MCF 10A (cell line): ENCODE data around the gene ARHGEF39. TPM values are rescaled to one million over a fixed set of nuclear protein-coding genes. Genes with fewer than 3 reads are reported as not detected.
A peak's percentile ranks its signal among the peaks of the same experiment; 100 is the strongest.

Experiments
- BruUV-seq: library from RNA; stranded (reverse); fragments of 400-500 nt; replicated peaks from 2 replicates; lab custom pipeline; 2021; lab: Mats Ljungman, UMichigan
- CTCF ChIA-PET: fragments of 300-600 bp; sonication (Branson Sonifier 250); formaldehyde crosslinking; extraction: SDS; loops from one replicate; lab custom pipeline; 2021; ENCODE audit warnings: antibody characterized with exemption, inconsistent platforms; lab: Yijun Ruan, JAX
- POLR2A ChIA-PET: fragments of 300-600, 350-650 bp; sonication (Branson Sonifier 250); formaldehyde crosslinking; extraction: SDS; loops from one replicate; lab custom pipeline; 2020; ENCODE audit warnings: antibody characterized with exemption, inconsistent platforms; lab: Yijun Ruan, JAX
- DNase-seq: peaks from one replicate; pipeline ENCODE4 v3.0.0-alpha.2; 2018; ENCODE audit not compliant: unreplicated experiment
- H3K27ac Mint-ChIP-seq: one replicate; pipeline ENCODE4 v1.8.0; 2022; ENCODE audit warnings: mild to moderate bottlenecking, low read depth, mixed read lengths; ENCODE audit not compliant: unreplicated experiment
- H3K27me3 Mint-ChIP-seq: one replicate; pipeline ENCODE4 v1.8.0; 2022; ENCODE audit warnings: mixed read lengths; ENCODE audit not compliant: insufficient read depth, unreplicated experiment
- H3K36me3 Mint-ChIP-seq: one replicate; pipeline ENCODE4 v1.8.0; 2022; ENCODE audit warnings: mild to moderate bottlenecking, moderate library complexity, mixed read lengths; ENCODE audit not compliant: insufficient read depth, unreplicated experiment
- H3K4me1 Mint-ChIP-seq: one replicate; pipeline ENCODE4 v1.8.0; 2022; ENCODE audit warnings: mixed read lengths; ENCODE audit not compliant: insufficient read depth, unreplicated experiment
- H3K4me3 Mint-ChIP-seq: one replicate; pipeline ENCODE4 v1.8.0; 2022; ENCODE audit warnings: mild to moderate bottlenecking, moderate library complexity, mixed read lengths; ENCODE audit not compliant: unreplicated experiment
- H3K9me3 Mint-ChIP-seq: one replicate; pipeline ENCODE4 v1.8.0; 2022; ENCODE audit warnings: mixed read lengths; ENCODE audit not compliant: unreplicated experiment
- intact Hi-C: fragments of 100-400 bp; cut with micrococcal nuclease; formaldehyde crosslinking; loops from 2 replicates; pipeline ENCODE4 v1.14.1; 2022
- total RNA-seq: library from RNA; stranded (reverse); gene quantifications from 2 replicates; pipeline ENCODE4 v1.2.3, GENCODE V29; 2022
- TF ChIP-seq, protein P1 (sequence below): fragments of 200-600 bp; IDR thresholded peaks from one replicate; pipeline ENCODE4 v1.8.0; 2022; ENCODE audit warnings: antibody characterized with exemption, mild to moderate bottlenecking; ENCODE audit not compliant: unreplicated experiment

ARHGEF39 gene
- total RNA-seq, 1 experiment from 2014 or later, result 5.1 TPM

DNA sequence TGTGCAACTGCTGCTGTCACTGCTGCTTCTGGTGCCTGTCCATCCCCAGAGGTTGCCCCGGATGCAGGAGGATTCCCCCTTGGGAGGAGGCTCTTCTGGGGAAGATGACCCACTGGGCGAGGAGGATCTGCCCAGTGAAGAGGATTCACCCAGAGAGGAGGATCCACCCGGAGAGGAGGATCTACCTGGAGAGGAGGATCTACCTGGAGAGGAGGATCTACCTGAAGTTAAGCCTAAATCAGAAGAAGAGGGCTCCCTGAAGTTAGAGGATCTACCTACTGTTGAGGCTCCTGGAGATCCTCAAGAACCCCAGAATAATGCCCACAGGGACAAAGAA, 9.0 kb upstream of the ARHGEF39 start:
- Mint-ChIP-seq H3K27ac (no peak overlapping the region), H3K27me3 (no peaks in the 10 kb centered on the region), H3K4me1 (peaks cover 17% of the 10 kb centered on the region), H3K36me3 (no peaks in the 10 kb centered on the region), H3K9me3 (no peaks in the 10 kb centered on the region), H3K4me3 (no peak overlapping the region)
- CTCF ChIA-PET, result interaction anchor here (0.7 to 0.8 kb wide), 2 partner anchors 15 to 1270 kb away, joined by 4 to 5 read pairs; no protein-coding TSS in a partner anchor
- DNase-seq, result no peak
- intact Hi-C loops, result no loop called here
- BruUV-seq, result no TSS peak
- TF ChIP-seq, protein P1, sequence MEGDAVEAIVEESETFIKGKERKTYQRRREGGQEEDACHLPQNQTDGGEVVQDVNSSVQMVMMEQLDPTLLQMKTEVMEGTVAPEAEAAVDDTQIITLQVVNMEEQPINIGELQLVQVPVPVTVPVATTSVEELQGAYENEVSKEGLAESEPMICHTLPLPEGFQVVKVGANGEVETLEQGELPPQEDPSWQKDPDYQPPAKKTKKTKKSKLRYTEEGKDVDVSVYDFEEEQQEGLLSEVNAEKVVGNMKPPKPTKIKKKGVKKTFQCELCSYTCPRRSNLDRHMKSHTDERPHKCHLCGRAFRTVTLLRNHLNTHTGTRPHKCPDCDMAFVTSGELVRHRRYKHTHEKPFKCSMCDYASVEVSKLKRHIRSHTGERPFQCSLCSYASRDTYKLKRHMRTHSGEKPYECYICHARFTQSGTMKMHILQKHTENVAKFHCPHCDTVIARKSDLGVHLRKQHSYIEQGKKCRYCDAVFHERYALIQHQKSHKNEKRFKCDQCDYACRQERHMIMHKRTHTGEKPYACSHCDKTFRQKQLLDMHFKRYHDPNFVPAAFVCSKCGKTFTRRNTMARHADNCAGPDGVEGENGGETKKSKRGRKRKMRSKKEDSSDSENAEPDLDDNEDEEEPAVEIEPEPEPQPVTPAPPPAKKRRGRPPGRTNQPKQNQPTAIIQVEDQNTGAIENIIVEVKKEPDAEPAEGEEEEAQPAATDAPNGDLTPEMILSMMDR, result no peak
- POLR2A ChIA-PET, result interaction anchor here (1.0 to 2.3 kb wide), 3 partner anchors 8 to 17 kb away, joined by 3 to 9 read pairs (median 4); no protein-coding TSS in a partner anchor

DNA sequence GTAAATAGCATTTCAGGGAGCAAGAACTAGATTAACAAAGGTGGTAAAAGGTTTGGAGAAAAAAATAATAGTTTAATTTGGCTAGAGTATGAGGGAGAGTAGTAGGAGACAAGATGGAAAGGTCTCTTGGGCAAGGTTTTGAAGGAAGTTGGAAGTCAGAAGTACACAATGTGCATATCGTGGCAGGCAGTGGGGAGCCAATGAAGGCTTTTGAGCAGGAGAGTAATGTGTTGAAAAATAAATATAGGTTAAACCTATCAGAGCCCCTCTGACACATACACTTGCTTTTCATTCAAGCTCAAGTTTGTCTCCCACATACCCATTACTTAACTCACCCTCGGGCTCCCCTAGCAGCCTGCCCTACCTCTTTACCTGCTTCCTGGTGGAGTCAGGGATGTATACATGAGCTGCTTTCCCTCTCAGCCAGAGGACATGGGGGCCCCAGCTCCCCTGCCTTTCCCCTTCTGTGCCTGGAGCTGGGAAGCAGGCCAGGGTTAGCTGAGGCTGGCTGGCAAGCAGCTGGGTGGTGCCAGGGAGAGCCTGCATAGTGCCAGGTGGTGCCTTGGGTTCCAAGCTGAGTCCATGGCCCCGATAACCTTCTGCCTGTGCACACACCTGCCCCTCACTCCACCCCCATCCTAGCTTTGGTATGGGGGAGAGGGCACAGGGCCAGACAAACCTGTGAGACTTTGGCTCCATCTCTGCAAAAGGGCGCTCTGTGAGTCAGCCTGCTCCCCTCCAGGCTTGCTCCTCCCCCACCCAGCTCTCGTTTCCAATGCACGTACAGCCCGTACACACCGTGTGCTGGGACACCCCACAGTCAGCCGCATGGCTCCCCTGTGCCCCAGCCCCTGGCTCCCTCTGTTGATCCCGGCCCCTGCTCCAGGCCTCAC, 8.4 kb upstream of the ARHGEF39 start, which contains the start of gene CA9:
TSS of gene CA9 (plus strand) at position 797 of the 893 bp plus-strand sequence. CDS start at position 829, 32 bp downstream.
- CTCF ChIA-PET, result interaction anchor here (0.8 to 1.1 kb wide), 4 partner anchors 15 to 117 kb away, joined by 3 to 5 read pairs (median 3); no protein-coding TSS in a partner anchor
- intact Hi-C loops, result no loop called here
- Mint-ChIP-seq H3K9me3 (no peaks in the 10 kb centered on the region), H3K4me3 (no peak within 1 kb of the TSS), H3K27me3 (no peaks in the 10 kb centered on the region), H3K27ac (no peak within 1 kb of the TSS), H3K36me3 (no peaks in the 10 kb centered on the region), H3K4me1 (peaks cover 17% of the 10 kb centered on the region)
- peak; percentile 65 for DNase-seq
- no TSS peak for BruUV-seq
- TF ChIP-seq, protein P1, result no peak
- POLR2A ChIA-PET, result interaction anchor here (1.0 to 2.3 kb wide), 4 partner anchors 8 to 18 kb away, joined by 3 to 9 read pairs (median 6); no protein-coding TSS in a partner anchor

DNA sequence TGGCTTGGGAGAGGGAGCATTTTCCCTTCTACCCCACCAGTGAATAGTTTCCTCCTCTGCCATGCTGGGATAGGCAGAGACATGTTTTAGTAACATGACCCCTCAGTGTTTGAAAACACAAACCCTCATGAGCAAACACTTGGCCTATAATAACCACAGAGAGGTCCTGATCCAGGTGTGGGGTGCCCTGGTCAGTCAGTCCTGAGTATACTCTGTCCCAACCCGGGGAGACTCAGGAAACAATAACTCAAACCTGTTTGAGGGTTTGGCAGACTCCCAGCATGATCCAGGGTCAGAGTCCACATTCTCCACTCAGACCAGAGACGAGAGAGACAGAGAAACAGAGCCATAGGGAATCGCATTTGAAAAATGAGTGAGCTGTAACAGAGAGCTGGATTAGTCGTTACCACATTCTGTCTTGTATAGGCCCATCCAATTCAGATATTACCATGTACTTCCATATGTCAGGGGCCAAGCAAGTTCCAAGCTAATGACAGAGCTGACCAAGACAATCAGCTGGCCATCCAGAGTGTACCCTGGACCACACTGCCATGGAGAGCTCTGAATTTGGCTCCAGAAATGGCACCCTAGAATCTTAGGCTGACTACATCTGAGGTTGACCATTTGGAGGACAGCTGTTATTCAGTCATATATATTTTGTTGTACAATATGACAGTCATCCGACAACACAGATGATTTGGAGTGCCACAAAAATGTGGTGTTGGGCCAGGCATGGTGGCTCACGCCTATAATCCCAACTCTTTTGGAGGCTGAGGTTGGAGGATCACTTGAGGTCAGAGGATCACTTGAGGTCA, 4.5 kb upstream of the ARHGEF39 start:
- Mint-ChIP-seq H3K9me3 (no peaks in the 10 kb centered on the region), H3K36me3 (no peaks in the 10 kb centered on the region), H3K4me1 (peaks cover 15% of the 10 kb centered on the region), H3K4me3 (no peak overlapping the region), H3K27me3 (no peaks in the 10 kb centered on the region), H3K27ac (no peak overlapping the region)
- no TSS peak for BruUV-seq
- DNase-seq, result peak; percentile 38
- ChIA-PET POLR2A (interaction anchor here (0.7 to 1.6 kb wide), 5 partner anchors 10 to 209 kb away, joined by 3 to 6 read pairs (median 3); partner anchors contain the start of genes CREB3 and TLN1), CTCF (interaction anchor here (0.6 to 3.9 kb wide), 7 partner anchors 11 to 143 kb away, joined by 3 to 24 read pairs (median 3); partner anchors contain the start of genes CCDC107 and RMRP)
- intact Hi-C loops, result no loop called here
- TF ChIP-seq, protein P1, result no peak
